GM21423 (cell line): ENCODE results near the gene DNASE1L3.
"Not testable (repeated sequence)": the region's sequence is repeated elsewhere in the genome, so short reads cannot be mapped to it uniquely, and the experiment has no call there.

Experiments used
- ATAC-seq: cut with Tn5 transposase; IDR thresholded peaks from one replicate; pipeline ENCODE4 v1.9.1; 2021; ENCODE audit warnings: mild to moderate bottlenecking, moderate library complexity; ENCODE audit not compliant: unreplicated experiment

The DNASE1L3 gene

GRCh38 chr3:58202917-58203360, 7.8 kb downstream of the DNASE1L3 start:
- ATAC-seq, result peak; percentile 77

GRCh38 chr3:58201451-58201850, 9.3 kb downstream of the DNASE1L3 start:
- not testable (repeated sequence) for ATAC-seq

- ATAC-seq, result no peak
Observed at GRCh38 chr3:58200846-58201355, 9.9 kb downstream of the DNASE1L3 start.

GRCh38 chr3:58200121-58200709, 10.6 kb downstream of the DNASE1L3 start:
- ATAC-seq, result no peak

- ATAC-seq, result no peak
Observed at GRCh38 chr3:58198804-58199203, 12.0 kb downstream of the DNASE1L3 start.

GRCh38 chr3:58198362-58198761, 12.4 kb downstream of the DNASE1L3 start:
- ATAC-seq, result no peak

- no peak for ATAC-seq
Observed at GRCh38 chr3:58197588-58197987, 13.2 kb downstream of the DNASE1L3 start.

- no peak for ATAC-seq
Observed at GRCh38 chr3:58193682-58194407, 16.9 kb downstream of the DNASE1L3 start.

- ATAC-seq, result no peak
Observed at GRCh38 chr3:58192069-58192468, 18.7 kb downstream of the DNASE1L3 start.

GRCh38 chr3:58191361-58191991, 19.3 kb downstream of the DNASE1L3 start:
- ATAC-seq, result no peak

GRCh38 chr3:58190882-58191281, 19.9 kb downstream of the DNASE1L3 start:
- no peak for ATAC-seq

- ATAC-seq, result no peak
Observed at GRCh38 chr3:58190291-58190690, 20.5 kb downstream of the DNASE1L3 start.

- no peak for ATAC-seq
Observed at GRCh38 chr3:58189691-58190090, 21.1 kb downstream of the DNASE1L3 start.

GRCh38 chr3:58188921-58189451, 21.8 kb downstream of the DNASE1L3 start:
- ATAC-seq, result no peak

GRCh38 chr3:58188173-58188564, 22.6 kb downstream of the DNASE1L3 start:
- ATAC-seq, result no peak

- no peak for ATAC-seq
Observed at GRCh38 chr3:58184982-58185360, 25.8 kb downstream of the DNASE1L3 start.

GRCh38 chr3:58184309-58184981, 26.3 kb downstream of the DNASE1L3 start:
- no peak for ATAC-seq

GRCh38 chr3:58183891-58184290, 26.9 kb downstream of the DNASE1L3 start:
- no peak for ATAC-seq

GRCh38 chr3:58183221-58183620, 27.6 kb downstream of the DNASE1L3 start:
- ATAC-seq, result no peak

GRCh38 chr3:58180940-58181587, 29.7 kb downstream of the DNASE1L3 start:
- ATAC-seq, result no peak
